Measurements from ENCODE around the gene CRYGN. TPM values are rescaled to one million over a fixed set of nuclear protein-coding genes. Genes with fewer than 3 reads are reported as not detected.

The CRYGN gene
- total RNA-seq, 2 donors from 2014 or later: 0.90 TPM; not detected in 1

GRCh38 chr7:151442776-151443496 lies 3.0 kb upstream of the CRYGN start:
- no peak for DNase-seq (ENCODE audit: low spot score)
- H3K27me3 ChIP-seq: no peaks in the 10 kb centered on the region
- H3K27ac ChIP-seq: no peak overlapping the region
- TF ChIP-seq, protein P1, sequence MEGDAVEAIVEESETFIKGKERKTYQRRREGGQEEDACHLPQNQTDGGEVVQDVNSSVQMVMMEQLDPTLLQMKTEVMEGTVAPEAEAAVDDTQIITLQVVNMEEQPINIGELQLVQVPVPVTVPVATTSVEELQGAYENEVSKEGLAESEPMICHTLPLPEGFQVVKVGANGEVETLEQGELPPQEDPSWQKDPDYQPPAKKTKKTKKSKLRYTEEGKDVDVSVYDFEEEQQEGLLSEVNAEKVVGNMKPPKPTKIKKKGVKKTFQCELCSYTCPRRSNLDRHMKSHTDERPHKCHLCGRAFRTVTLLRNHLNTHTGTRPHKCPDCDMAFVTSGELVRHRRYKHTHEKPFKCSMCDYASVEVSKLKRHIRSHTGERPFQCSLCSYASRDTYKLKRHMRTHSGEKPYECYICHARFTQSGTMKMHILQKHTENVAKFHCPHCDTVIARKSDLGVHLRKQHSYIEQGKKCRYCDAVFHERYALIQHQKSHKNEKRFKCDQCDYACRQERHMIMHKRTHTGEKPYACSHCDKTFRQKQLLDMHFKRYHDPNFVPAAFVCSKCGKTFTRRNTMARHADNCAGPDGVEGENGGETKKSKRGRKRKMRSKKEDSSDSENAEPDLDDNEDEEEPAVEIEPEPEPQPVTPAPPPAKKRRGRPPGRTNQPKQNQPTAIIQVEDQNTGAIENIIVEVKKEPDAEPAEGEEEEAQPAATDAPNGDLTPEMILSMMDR (IDR thresholded peaks at IDR 0.05): no peak
- H3K4me3 ChIP-seq: no peak overlapping the region
- no peaks in the 10 kb centered on the region for H3K36me3 ChIP-seq
- no peaks in the 10 kb centered on the region for H3K9me3 ChIP-seq
- peaks cover 0 to 16% of the 10 kb centered on the region in 2 donors for H3K4me1 ChIP-seq

DNA sequence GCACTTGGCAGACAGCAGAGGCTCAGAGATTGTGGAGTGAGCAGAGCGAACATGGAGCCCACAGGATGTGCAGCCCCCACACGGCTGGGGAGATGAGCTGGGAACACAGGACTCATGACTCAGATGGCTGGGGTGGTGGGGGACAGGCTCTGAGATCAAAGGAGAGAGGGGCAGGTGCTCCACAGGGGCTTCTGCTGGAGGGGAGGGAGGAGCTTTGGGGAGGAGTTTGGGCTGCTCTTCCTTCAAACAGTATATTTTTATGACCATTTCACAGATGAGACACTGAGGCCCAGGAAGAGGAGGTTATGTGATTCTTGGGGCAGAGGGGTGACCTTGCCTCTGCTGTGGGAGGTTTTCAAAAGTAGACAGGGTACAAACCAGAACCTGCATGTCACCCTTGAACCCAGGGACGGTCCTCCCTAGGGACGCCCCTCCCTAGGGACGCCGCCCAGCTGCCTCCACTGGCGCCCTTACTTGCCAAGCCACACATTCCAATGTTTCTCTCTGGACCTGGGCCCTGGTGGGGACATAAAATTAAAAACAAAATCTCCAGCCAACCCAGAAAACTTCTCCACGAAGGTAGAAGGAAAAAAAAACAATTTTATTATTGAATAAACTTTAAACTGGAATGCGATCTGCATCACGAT lies 981 bp upstream of the CRYGN start:
- TF ChIP-seq, protein P1 (IDR thresholded peaks at IDR 0.05): no peak
- Histone ChIP-seq H3K27me3 (no peaks in the 10 kb centered on the region), H3K27ac (no peak overlapping the region), H3K4me1 (peaks cover 0 to 23% of the 10 kb centered on the region in 2 donors), H3K9me3 (no peaks in the 10 kb centered on the region), H3K36me3 (no peaks in the 10 kb centered on the region), H3K4me3 (no peak overlapping the region)
- no peak for DNase-seq (ENCODE audit: low spot score)

- DNase-seq (ENCODE audit: low spot score): no peak
- peaks cover 0 to 23% of the 10 kb centered on the region in 2 donors for H3K4me1 ChIP-seq
- TF ChIP-seq, protein P1 (IDR thresholded peaks at IDR 0.05): no peak
- H3K9me3 ChIP-seq: no peaks in the 10 kb centered on the region
- H3K4me3 ChIP-seq: no peak overlapping the region
- H3K27me3 ChIP-seq: no peaks in the 10 kb centered on the region
- no peak overlapping the region for H3K27ac ChIP-seq
- H3K36me3 ChIP-seq: no peaks in the 10 kb centered on the region
These were observed 908 bp downstream of the CRYGN start for GRCh38 chr7:151438864-151439601.

- Histone ChIP-seq H3K27ac (no peak overlapping the region), H3K27me3 (no peaks in the 10 kb centered on the region), H3K36me3 (no peaks in the 10 kb centered on the region), H3K4me3 (no peak overlapping the region), H3K9me3 (no peaks in the 10 kb centered on the region), H3K4me1 (peaks cover 0 to 23% of the 10 kb centered on the region in 2 donors)
- TF ChIP-seq, protein P1 (IDR thresholded peaks at IDR 0.05): no peak
- no peak for DNase-seq (ENCODE audit: low spot score)
These were observed 1.9 kb downstream of the CRYGN start for GRCh38 chr7:151437866-151438516.

DNA sequence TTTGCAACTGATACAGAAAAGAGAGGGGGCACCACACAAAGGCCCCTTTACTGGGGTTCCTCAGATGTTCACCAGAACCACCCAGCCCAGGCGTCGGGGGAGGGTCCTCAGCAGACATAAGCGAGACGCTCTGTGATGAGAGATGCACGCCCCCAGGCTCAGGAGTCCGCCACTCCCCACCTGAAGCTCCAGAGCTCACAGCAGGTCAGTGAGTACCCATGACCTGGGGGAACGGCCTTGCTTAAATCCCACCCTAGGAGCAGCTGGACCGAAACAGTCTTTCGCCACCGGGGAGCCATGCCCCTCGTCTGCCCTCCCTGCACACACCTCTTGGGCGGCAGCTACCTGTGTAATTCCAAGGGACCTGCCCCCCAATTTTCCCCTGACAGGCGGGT lies 2.8 kb downstream of the CRYGN start:
- Histone ChIP-seq H3K9me3 (no peaks in the 10 kb centered on the region), H3K4me1 (peaks cover 0 to 23% of the 10 kb centered on the region in 2 donors), H3K36me3 (no peaks in the 10 kb centered on the region), H3K4me3 (no peak overlapping the region), H3K27me3 (no peaks in the 10 kb centered on the region), H3K27ac (peak overlapping the region in 1 of 2 donors; percentile 51)
- DNase-seq (ENCODE audit: low spot score): no peak
- TF ChIP-seq, protein P1 (IDR thresholded peaks at IDR 0.05): no peak

Measured in right atrium auricular region (tissue), 2 donors.